ENCODE measurements around the gene CDH22.

The CDH22 gene

GRCh38 chr20:46203510-46203837, 104.8 kb downstream of the CDH22 start:
- Histone ChIP-seq H3K9ac (ENCODE audit: low read depth, low read length) (no peak overlapping the region), H3K27me3 (ENCODE audit: control insufficient read depth, insufficient read depth, low read length) (peaks cover 76% of the 10 kb centered on the region), H3K4me3 (ENCODE audit: low read length) (no peak overlapping the region), H3K36me3 (ENCODE audit: insufficient read depth, low read length) (no peaks in the 10 kb centered on the region), H3K4me2 (ENCODE audit: low read length) (no peak overlapping the region), H3K4me1 (ENCODE audit: control insufficient read depth, insufficient read depth, low read length) (no peaks in the 10 kb centered on the region), H3K9me3 (replicated peaks; ENCODE audit: low read length) (no peaks in the 10 kb centered on the region)

DNA sequence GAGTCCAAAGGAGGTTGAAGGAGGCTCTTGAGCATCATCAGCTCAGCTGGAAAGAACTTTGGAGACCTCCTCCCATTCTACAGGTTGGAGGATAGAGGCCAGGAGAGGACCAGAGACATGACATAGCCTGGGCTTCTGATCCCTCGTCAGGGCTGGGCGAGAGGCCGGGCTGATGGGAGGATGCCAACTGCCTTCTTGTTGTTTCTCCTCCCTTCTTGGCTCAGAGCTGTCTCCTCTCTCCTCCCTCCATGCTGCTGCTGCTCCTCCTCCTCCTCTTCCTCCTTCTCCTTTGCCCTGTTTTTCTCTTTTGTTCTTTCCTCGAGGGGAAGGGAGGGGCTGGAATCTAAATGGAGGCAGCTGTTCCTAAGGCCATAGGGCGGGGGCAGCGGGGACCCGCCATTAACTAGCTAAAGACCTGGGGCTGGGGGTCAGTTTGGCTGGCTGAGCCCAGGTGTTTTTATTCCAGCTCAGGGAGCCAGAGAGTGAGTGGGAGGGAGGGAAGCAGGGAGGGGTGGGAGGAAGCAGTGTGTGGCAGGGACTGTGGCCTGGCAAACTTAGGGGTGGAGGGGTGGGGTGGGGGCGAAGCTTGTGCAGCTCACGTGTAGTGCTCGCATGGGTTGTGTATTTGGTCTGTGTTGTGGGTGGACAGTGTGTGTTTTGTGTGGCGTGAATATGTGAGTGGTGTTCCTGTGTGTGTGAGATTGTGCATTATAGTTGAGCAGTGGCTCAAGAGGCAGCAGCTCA, 105.4 kb downstream of the CDH22 start:
- Histone ChIP-seq H3K4me2 (ENCODE audit: low read length) (no peak overlapping the region), H3K9ac (ENCODE audit: low read depth, low read length) (no peak overlapping the region), H3K4me3 (ENCODE audit: low read length) (no peak overlapping the region), H3K36me3 (ENCODE audit: insufficient read depth, low read length) (no peaks in the 10 kb centered on the region), H3K4me1 (ENCODE audit: control insufficient read depth, insufficient read depth, low read length) (no peaks in the 10 kb centered on the region), H3K27me3 (ENCODE audit: control insufficient read depth, insufficient read depth, low read length) (peaks cover 78% of the 10 kb centered on the region), H3K9me3 (replicated peaks; ENCODE audit: low read length) (no peaks in the 10 kb centered on the region)

GRCh38 chr20:46200582-46201570, 107.4 kb downstream of the CDH22 start:
- no peaks in the 10 kb centered on the region for H3K36me3 ChIP-seq (ENCODE audit: insufficient read depth, low read length)
- no peaks in the 10 kb centered on the region for H3K9me3 ChIP-seq (replicated peaks; ENCODE audit: low read length)
- no peak overlapping the region for H3K4me2 ChIP-seq (ENCODE audit: low read length)
- no peak overlapping the region for H3K9ac ChIP-seq (ENCODE audit: low read depth, low read length)
- H3K27me3 ChIP-seq (ENCODE audit: control insufficient read depth, insufficient read depth, low read length), result peaks cover 74% of the 10 kb centered on the region
- H3K4me3 ChIP-seq (ENCODE audit: low read length), result no peak overlapping the region
- no peaks in the 10 kb centered on the region for H3K4me1 ChIP-seq (ENCODE audit: control insufficient read depth, insufficient read depth, low read length)

DNA sequence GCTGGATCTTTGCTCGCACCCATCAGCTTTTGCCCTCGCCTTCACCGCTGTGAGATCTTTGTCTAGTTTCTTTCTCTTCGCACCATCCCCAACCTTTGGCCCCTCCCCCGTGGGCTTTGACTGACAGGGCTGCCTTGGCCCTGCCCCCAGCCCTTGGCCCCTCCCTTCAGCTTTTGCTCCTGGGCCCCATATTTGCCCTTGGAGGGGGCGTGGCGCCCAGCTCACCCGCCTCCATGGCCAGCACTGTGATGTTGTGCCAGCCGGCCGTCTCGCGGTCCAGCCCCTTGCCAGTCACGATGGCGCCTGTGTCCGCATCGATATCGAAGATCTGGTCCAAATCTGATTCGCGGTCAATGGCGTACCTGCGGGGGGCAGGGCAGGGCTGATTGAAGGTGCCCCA, 109.1 kb downstream of the CDH22 start:
- Histone ChIP-seq H3K27me3 (ENCODE audit: control insufficient read depth, insufficient read depth, low read length) (peaks cover 67% of the 10 kb centered on the region), H3K4me3 (ENCODE audit: low read length) (no peak overlapping the region)

GRCh38 chr20:46196990-46197389, 111.3 kb downstream of the CDH22 start:
- H3K36me3 ChIP-seq (ENCODE audit: insufficient read depth, low read length), result no peaks in the 10 kb centered on the region
- peaks cover 61% of the 10 kb centered on the region for H3K27me3 ChIP-seq (ENCODE audit: control insufficient read depth, insufficient read depth, low read length)
- no peaks in the 10 kb centered on the region for H3K4me1 ChIP-seq (ENCODE audit: control insufficient read depth, insufficient read depth, low read length)
- no peak overlapping the region for H3K9ac ChIP-seq (ENCODE audit: low read depth, low read length)
- H3K4me2 ChIP-seq (ENCODE audit: low read length), result no peak overlapping the region
- H3K9me3 ChIP-seq (replicated peaks; ENCODE audit: low read length), result no peaks in the 10 kb centered on the region
- H3K4me3 ChIP-seq (ENCODE audit: low read length), result no peak overlapping the region

More for the DNA sequence above, 109.1 kb downstream of the CDH22 start:
- Histone ChIP-seq H3K4me1 (ENCODE audit: control insufficient read depth, insufficient read depth, low read length) (no peaks in the 10 kb centered on the region), H3K9ac (ENCODE audit: low read depth, low read length) (no peak overlapping the region), H3K36me3 (ENCODE audit: insufficient read depth, low read length) (no peaks in the 10 kb centered on the region), H3K9me3 (replicated peaks; ENCODE audit: low read length) (no peaks in the 10 kb centered on the region), H3K4me2 (ENCODE audit: low read length) (no peak overlapping the region)

- Histone ChIP-seq H3K4me1 (ENCODE audit: control insufficient read depth, insufficient read depth, low read length) (no peaks in the 10 kb centered on the region), H3K4me2 (ENCODE audit: low read length) (no peak overlapping the region), H3K9me3 (replicated peaks; ENCODE audit: low read length) (no peaks in the 10 kb centered on the region), H3K27me3 (ENCODE audit: control insufficient read depth, insufficient read depth, low read length) (peaks cover 49% of the 10 kb centered on the region), H3K9ac (ENCODE audit: low read depth, low read length) (no peak overlapping the region), H3K4me3 (ENCODE audit: low read length) (no peak overlapping the region), H3K36me3 (ENCODE audit: insufficient read depth, low read length) (no peaks in the 10 kb centered on the region)
These were observed 112.8 kb downstream of the CDH22 start for GRCh38 chr20:46195264-46196036.

GRCh38 chr20:46194409-46194808, 113.9 kb downstream of the CDH22 start:
- no peaks in the 10 kb centered on the region for H3K36me3 ChIP-seq (ENCODE audit: insufficient read depth, low read length)
- no peaks in the 10 kb centered on the region for H3K4me1 ChIP-seq (ENCODE audit: control insufficient read depth, insufficient read depth, low read length)
- no peak overlapping the region for H3K4me3 ChIP-seq (ENCODE audit: low read length)
- H3K9me3 ChIP-seq (replicated peaks; ENCODE audit: low read length), result no peaks in the 10 kb centered on the region
- no peak overlapping the region for H3K4me2 ChIP-seq (ENCODE audit: low read length)
- H3K27me3 ChIP-seq (ENCODE audit: control insufficient read depth, insufficient read depth, low read length), result peaks cover 42% of the 10 kb centered on the region
- H3K9ac ChIP-seq (ENCODE audit: low read depth, low read length), result no peak overlapping the region

DNA sequence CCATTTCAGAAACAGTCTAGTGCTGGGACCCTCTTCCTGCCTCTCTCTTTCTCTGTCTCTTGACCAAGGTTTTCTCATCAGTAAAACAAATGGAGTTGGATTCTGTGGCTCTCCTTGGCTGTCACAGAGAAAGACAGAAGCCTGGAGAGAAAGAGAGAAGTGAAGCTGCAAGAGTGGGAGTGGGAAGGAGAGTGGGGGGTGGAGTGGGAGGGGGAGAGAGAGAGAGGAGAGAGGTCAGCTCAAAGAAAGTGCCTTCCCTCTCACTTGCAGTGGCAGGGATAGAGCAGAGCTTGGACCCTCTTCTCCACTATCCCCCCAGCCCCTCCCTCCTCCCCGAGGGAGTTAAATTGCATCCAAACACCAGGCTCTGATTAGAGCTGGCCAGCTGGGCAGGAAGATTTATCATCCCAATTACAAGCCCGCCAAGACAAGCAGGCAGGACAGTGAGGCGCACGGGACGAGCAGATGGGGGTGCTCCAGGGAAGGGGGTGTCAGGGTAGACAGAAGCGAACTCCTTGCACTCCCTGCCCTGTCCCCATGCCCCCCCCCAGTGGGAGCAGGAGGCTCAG, 115.8 kb downstream of the CDH22 start:
- Histone ChIP-seq H3K4me3 (ENCODE audit: low read length) (no peak overlapping the region), H3K4me1 (ENCODE audit: control insufficient read depth, insufficient read depth, low read length) (no peaks in the 10 kb centered on the region), H3K9ac (ENCODE audit: low read depth, low read length) (no peak overlapping the region), H3K27me3 (ENCODE audit: control insufficient read depth, insufficient read depth, low read length) (peaks cover 30% of the 10 kb centered on the region), H3K4me2 (ENCODE audit: low read length) (no peak overlapping the region), H3K36me3 (ENCODE audit: insufficient read depth, low read length) (no peaks in the 10 kb centered on the region), H3K9me3 (replicated peaks; ENCODE audit: low read length) (no peaks in the 10 kb centered on the region)

DNA sequence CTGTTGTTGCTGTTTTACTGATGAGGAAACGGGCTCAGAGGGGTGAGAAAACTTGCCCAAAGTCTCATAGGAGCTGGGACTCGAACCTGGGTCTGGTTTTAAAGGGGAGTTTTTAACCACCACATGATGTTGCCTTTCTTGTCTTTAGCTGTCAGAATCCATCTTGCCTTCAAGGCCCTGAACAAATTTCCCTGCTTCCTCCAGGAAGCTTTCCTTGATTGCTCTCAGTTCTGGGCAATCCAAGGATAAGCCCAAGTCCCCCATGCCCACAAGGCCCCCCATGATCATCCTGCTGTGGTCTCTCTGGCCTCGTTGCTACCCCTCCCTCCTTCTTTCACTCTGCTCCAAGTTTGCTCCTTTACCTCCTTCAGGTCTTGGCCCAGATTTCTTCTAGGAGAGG, 116.7 kb downstream of the CDH22 start:
- no peaks in the 10 kb centered on the region for H3K36me3 ChIP-seq (ENCODE audit: insufficient read depth, low read length)
- H3K27me3 ChIP-seq (ENCODE audit: control insufficient read depth, insufficient read depth, low read length), result peaks cover 30% of the 10 kb centered on the region
- H3K4me3 ChIP-seq (ENCODE audit: low read length), result no peak overlapping the region
- H3K4me2 ChIP-seq (ENCODE audit: low read length), result no peak overlapping the region
- H3K9me3 ChIP-seq (replicated peaks; ENCODE audit: low read length), result no peaks in the 10 kb centered on the region
- H3K9ac ChIP-seq (ENCODE audit: low read depth, low read length), result no peak overlapping the region
- H3K4me1 ChIP-seq (ENCODE audit: control insufficient read depth, insufficient read depth, low read length), result no peaks in the 10 kb centered on the region

DNA sequence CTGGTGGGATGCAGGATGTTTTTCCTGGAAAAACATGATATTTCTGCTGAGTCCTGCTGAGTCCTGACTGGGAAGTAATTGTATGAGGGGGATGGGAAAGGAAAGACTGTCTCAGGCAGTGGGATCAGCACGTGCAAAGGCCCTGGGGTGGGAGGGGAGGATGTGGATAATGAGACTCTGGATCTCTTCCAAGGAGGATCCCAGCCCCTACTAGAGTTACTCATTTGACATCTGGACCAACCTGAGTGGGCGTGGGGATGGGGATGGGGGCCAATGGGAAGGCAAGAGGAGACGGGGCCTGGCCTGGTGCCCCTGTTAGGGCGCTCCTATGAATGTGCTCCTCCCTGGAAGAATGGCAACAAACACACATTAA, 117.1 kb downstream of the CDH22 start:
- Histone ChIP-seq H3K4me3 (ENCODE audit: low read length) (no peak overlapping the region), H3K36me3 (ENCODE audit: insufficient read depth, low read length) (no peaks in the 10 kb centered on the region), H3K4me2 (ENCODE audit: low read length) (no peak overlapping the region), H3K27me3 (ENCODE audit: control insufficient read depth, insufficient read depth, low read length) (peaks cover 30% of the 10 kb centered on the region), H3K4me1 (ENCODE audit: control insufficient read depth, insufficient read depth, low read length) (no peaks in the 10 kb centered on the region), H3K9me3 (replicated peaks; ENCODE audit: low read length) (no peaks in the 10 kb centered on the region), H3K9ac (ENCODE audit: low read depth, low read length) (no peak overlapping the region)
